HepG2 (cell line): ENCODE results near the gene AMHR2. TPM values are rescaled to one million over a fixed set of nuclear protein-coding genes. Genes with fewer than 3 reads are reported as not detected.

ENCODE experiments used
- AKAP8 ChIP-seq: sonication (generic); formaldehyde crosslinking; IDR thresholded peaks from 2 replicates; pipeline ENCODE4 v1.5.1; 2020; ENCODE audit warnings: mild to moderate bottlenecking, missing genetic modification reagents
- CBX1 ChIP-seq: IDR thresholded peaks from one replicate; pipeline ENCODE4 v1.6.1; 2016; ENCODE audit warnings: antibody characterized with exemption, low read depth
- CERS6 ChIP-seq: sonication (generic); formaldehyde crosslinking; IDR thresholded peaks from 2 replicates; pipeline ENCODE4 v1.5.0; 2020; ENCODE audit warnings: missing genetic modification reagents
- DBP ChIP-seq: sonication (generic); formaldehyde crosslinking; IDR thresholded peaks from 2 replicates; pipeline ENCODE4 v1.4.0; 2020; ENCODE audit warnings: missing genetic modification reagents; ENCODE audit errors: not compliant biosample characterization
- DRAP1 ChIP-seq: IDR thresholded peaks from 2 replicates; pipeline ENCODE4 v1.6.1; 2016; ENCODE audit warnings: missing genetic modification reagents, missing compliant biosample characterization
- FOXK2 ChIP-seq: fragments of 450-650 bp; IDR thresholded peaks from 2 replicates; pipeline ENCODE4 v1.6.1; 2016
- GTF2F1 ChIP-seq: fragments of 150-350 bp; IDR thresholded peaks from 2 replicates; pipeline ENCODE4 v1.6.1; 2014; ENCODE audit warnings: low read length
- MEIS2 ChIP-seq: sonication (generic); formaldehyde crosslinking; IDR thresholded peaks from 2 replicates; pipeline ENCODE4 v1.9.0; 2021; ENCODE audit warnings: mild to moderate bottlenecking, missing genetic modification reagents
- PCBP1 ChIP-seq: fragments of 200-400 bp; formaldehyde crosslinking; IDR thresholded peaks from 2 replicates; pipeline ENCODE4 v1.6.1; 2017; ENCODE audit warnings: mild to moderate bottlenecking, low read depth, low read length, borderline replicate concordance
- PHF21A ChIP-seq: sonication (generic); formaldehyde crosslinking; IDR thresholded peaks from 2 replicates; pipeline ENCODE4 v1.5.0; 2020; ENCODE audit warnings: mild to moderate bottlenecking, missing genetic modification reagents
- PHF8 ChIP-seq: sonication (generic); formaldehyde crosslinking; IDR thresholded peaks from 2 replicates; pipeline ENCODE4 v1.5.0; 2020; ENCODE audit warnings: missing genetic modification reagents
- POLR2AphosphoS2 ChIP-seq: IDR thresholded peaks from 2 replicates; pipeline ENCODE4 v1.6.1; 2011; ENCODE audit warnings: low read depth, low read length, improper control_type of control experiment
- RBM22 ChIP-seq: fragments of 200-400 bp; formaldehyde crosslinking; optimal IDR thresholded peaks from 2 replicates; pipeline ENCODE3; 2017; ENCODE audit warnings: mild to moderate bottlenecking, low read length, moderate library complexity
- STAT6 ChIP-seq: sonication (generic); formaldehyde crosslinking; IDR thresholded peaks from 2 replicates; pipeline ENCODE4 v1.4.0; 2020; ENCODE audit warnings: missing genetic modification reagents, mild to moderate bottlenecking, borderline replicate concordance
- XRCC5 ChIP-seq: fragments of 200-400 bp; formaldehyde crosslinking; optimal IDR thresholded peaks from 2 replicates; pipeline ENCODE3; 2017; ENCODE audit warnings: mild to moderate bottlenecking, low read length
- ZFP62 ChIP-seq: sonication (generic); formaldehyde crosslinking; IDR thresholded peaks from 2 replicates; pipeline ENCODE4 v1.4.0; 2020; ENCODE audit warnings: missing genetic modification reagents
- ZNF644 ChIP-seq: IDR thresholded peaks from 2 replicates; pipeline ENCODE4 v1.6.1; 2016; ENCODE audit warnings: low read depth
- ZNF703 ChIP-seq: sonication (generic); formaldehyde crosslinking; IDR thresholded peaks from 2 replicates; pipeline ENCODE4 v1.5.1; 2020; ENCODE audit warnings: missing genetic modification reagents, mild to moderate bottlenecking, moderate library complexity, borderline replicate concordance
- ZNF713 ChIP-seq: sonication (generic); formaldehyde crosslinking; IDR thresholded peaks from 2 replicates; pipeline ENCODE4 v1.4.0; 2020; ENCODE audit warnings: mild to moderate bottlenecking, missing genetic modification reagents
- ZNF83 ChIP-seq: sonication (generic); formaldehyde crosslinking; IDR thresholded peaks from 2 replicates; pipeline ENCODE4 v1.4.0; 2020; ENCODE audit warnings: missing genetic modification reagents, mild to moderate bottlenecking, borderline replicate concordance
- ZSCAN25 ChIP-seq: sonication (generic); formaldehyde crosslinking; IDR thresholded peaks from 2 replicates; pipeline ENCODE4 v1.8.0; 2022; ENCODE audit warnings: mild to moderate bottlenecking, missing genetic modification reagents
- polyA plus RNA-seq, 8 experiments: library from polyadenylated mRNA; depleted of rRNA in 3 of 8; stranded (reverse) in 7 of 8; unstranded in 1 of 8; fragments of >200 nt; fragmentation: Illumina TruSeq in 4 of 8; extraction: Trizol in 4 of 8; gene quantifications; 2 replicates each; pipeline versions ENCODE4 v1.2.1 to v1.2.3, GENCODE V29; 2011 to 2016; ENCODE audit warnings: low read depth in 4 of 8, missing spikeins in 1 of 8, mixed read lengths in 1 of 8; ENCODE audit not compliant: insufficient read depth in 1 of 8
- total RNA-seq, 5 experiments: library from RNA; depleted of rRNA; stranded (reverse); fragments of >200 nt; fragmentation: Illumina TruSeq; extraction: Trizol; gene quantifications; 2 replicates each; pipeline ENCODE4 v1.2.3, GENCODE V29; 2016; ENCODE audit warnings: low read depth in 1 of 5
- TF ChIP-seq, protein P1 (sequence below): IDR thresholded peaks from 2 replicates; pipeline ENCODE4 v1.6.1; 2012; ENCODE audit warnings: inconsistent platforms
- TF ChIP-seq, protein P2 (sequence below): sonication (generic); formaldehyde crosslinking; IDR thresholded peaks from 2 replicates; pipeline ENCODE4 v1.4.0; 2020; ENCODE audit warnings: missing genetic modification reagents

AMHR2 gene
- total and polyA plus RNA-seq, 2 of the 13 experiments (the other 11 are each of a cell fraction or from before 2014, with no cell fraction given): 0.24 to 0.58 TPM

DNA sequence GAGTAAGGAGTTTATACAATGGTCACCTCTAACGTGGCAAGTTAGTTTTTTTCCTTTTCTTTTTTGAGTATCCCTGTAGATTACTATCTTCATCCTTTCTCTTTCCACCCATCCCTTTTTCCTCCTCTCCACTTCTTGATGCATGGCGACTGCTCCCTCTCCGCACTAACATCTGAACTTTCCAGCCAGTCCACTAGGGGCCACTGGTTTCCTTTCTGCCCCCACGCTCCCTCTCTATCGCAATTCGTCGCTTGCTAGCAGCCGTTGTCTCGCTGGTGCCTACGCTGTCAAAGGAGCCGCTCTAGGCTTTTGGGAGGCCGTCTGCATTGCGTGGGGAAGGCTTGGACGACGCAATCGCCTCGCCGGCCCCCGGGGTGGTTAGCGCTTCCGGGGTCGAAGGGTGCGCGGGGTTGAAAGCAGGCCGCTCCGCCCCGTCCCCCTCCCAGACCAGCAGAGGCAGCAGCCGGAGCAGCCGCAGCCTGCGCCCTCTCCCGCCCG lies 28.1 kb downstream of the AMHR2 start, which contains the start of gene PCBP2 (continued):
- no peak for TF ChIP-seq STAT6 (CRISPR knock-in tag)
- TF ChIP-seq ZNF703 (CRISPR knock-in tag): no peak
- TF ChIP-seq ZNF644 (CRISPR knock-in tag): 0 out of 2 replicates have a peak, but pooled peaks have one; percentile 19
- TF ChIP-seq ZNF713: no peak
- TF ChIP-seq RBM22: no peak
- no peak for TF ChIP-seq AKAP8
- TF ChIP-seq ZSCAN25 (CRISPR knock-in tag): no peak
- peak; percentile 91 for TF ChIP-seq MEIS2
- TF ChIP-seq PHF21A (CRISPR knock-in tag): no peak
- peak; percentile 59 for TF ChIP-seq CBX1
- no peak for TF ChIP-seq ZNF83 (CRISPR knock-in tag)
- no peak for TF ChIP-seq CERS6
- TF ChIP-seq PCBP1: peak; percentile 87; the same call in 1 of the 2 replicates
- TF ChIP-seq GTF2F1: 0 out of 2 replicates have a peak, but pooled peaks have one; percentile 22
- TF ChIP-seq, protein P1, sequence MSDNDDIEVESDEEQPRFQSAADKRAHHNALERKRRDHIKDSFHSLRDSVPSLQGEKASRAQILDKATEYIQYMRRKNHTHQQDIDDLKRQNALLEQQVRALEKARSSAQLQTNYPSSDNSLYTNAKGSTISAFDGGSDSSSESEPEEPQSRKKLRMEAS: peak; percentile 58
- no peak for TF ChIP-seq PHF8 (CRISPR knock-in tag)
- TF ChIP-seq FOXK2: peak; percentile 69; the same call in 1 of the 2 replicates
- TF ChIP-seq POLR2AphosphoS2: no peak
- TF ChIP-seq DRAP1 (CRISPR knock-in tag): peak; percentile 96
- peak; percentile 98 for TF ChIP-seq XRCC5
- TF ChIP-seq, protein P2, sequence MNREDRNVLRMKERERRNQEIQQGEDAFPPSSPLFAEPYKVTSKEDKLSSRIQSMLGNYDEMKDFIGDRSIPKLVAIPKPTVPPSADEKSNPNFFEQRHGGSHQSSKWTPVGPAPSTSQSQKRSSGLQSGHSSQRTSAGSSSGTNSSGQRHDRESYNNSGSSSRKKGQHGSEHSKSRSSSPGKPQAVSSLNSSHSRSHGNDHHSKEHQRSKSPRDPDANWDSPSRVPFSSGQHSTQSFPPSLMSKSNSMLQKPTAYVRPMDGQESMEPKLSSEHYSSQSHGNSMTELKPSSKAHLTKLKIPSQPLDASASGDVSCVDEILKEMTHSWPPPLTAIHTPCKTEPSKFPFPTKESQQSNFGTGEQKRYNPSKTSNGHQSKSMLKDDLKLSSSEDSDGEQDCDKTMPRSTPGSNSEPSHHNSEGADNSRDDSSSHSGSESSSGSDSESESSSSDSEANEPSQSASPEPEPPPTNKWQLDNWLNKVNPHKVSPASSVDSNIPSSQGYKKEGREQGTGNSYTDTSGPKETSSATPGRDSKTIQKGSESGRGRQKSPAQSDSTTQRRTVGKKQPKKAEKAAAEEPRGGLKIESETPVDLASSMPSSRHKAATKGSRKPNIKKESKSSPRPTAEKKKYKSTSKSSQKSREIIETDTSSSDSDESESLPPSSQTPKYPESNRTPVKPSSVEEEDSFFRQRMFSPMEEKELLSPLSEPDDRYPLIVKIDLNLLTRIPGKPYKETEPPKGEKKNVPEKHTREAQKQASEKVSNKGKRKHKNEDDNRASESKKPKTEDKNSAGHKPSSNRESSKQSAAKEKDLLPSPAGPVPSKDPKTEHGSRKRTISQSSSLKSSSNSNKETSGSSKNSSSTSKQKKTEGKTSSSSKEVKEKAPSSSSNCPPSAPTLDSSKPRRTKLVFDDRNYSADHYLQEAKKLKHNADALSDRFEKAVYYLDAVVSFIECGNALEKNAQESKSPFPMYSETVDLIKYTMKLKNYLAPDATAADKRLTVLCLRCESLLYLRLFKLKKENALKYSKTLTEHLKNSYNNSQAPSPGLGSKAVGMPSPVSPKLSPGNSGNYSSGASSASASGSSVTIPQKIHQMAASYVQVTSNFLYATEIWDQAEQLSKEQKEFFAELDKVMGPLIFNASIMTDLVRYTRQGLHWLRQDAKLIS (CRISPR knock-in tag): no peak
- no peak for TF ChIP-seq DBP (CRISPR knock-in tag)
- no peak for TF ChIP-seq ZFP62
